ENCODE results near the gene HHIP. TPM values are rescaled to one million over a fixed set of nuclear protein-coding genes. Genes with fewer than 3 reads are reported as not detected.

Gene HHIP, protein sequence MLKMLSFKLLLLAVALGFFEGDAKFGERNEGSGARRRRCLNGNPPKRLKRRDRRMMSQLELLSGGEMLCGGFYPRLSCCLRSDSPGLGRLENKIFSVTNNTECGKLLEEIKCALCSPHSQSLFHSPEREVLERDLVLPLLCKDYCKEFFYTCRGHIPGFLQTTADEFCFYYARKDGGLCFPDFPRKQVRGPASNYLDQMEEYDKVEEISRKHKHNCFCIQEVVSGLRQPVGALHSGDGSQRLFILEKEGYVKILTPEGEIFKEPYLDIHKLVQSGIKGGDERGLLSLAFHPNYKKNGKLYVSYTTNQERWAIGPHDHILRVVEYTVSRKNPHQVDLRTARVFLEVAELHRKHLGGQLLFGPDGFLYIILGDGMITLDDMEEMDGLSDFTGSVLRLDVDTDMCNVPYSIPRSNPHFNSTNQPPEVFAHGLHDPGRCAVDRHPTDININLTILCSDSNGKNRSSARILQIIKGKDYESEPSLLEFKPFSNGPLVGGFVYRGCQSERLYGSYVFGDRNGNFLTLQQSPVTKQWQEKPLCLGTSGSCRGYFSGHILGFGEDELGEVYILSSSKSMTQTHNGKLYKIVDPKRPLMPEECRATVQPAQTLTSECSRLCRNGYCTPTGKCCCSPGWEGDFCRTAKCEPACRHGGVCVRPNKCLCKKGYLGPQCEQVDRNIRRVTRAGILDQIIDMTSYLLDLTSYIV
- total RNA-seq: 20.2 and 20.8 TPM in 2 replicates
- 29.2 and 33.9 TPM in 2 replicates for polyA plus RNA-seq

DNA sequence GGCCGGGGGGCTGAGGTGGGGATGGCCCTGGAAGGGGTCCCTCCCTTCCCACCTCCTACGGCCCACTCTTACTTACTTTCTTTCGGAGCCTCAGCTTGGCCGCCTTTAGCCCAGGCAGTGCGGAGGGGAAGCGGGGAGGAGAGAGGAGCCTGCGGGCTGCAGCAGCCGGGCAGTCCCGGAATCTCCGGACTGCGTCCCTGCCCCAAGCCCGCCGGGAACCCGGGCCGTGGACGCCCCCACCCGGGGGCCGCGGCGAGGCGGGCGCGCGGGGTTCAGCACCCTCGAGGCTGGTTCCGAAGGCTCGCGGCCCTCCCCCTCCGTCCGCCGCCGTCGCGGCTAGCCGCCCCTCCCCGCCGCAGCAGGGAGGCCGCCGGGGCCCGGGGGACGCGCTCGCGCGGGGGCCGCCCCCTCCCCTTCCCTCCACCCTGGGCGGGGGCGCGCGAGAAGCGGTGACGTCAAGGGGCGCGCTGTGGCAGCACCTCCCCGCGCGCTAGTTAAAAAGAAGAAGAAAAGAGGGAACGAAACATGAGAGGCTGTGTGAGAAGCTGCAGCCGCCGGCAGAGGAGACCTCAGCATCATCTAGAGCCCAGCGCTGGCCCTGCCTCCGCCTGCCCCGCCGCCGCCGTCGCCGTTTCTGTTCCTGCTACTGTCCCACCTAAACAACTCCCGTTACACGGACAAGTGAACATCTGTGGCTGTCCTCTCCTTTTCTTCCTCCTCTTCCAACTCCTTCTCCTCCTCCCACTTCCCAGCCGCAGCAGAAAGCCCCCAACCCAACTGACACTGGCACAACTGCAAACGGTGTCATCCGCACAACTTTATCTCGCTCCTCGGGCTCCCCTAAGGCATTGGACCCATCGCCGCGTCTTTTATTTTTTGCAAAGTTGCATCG lies at the start of gene HHIP:
Gene HHIP (plus strand): TSS at position 526 of the 892 bp plus-strand sequence. CDS start 520 bp downstream, outside the sequence.
- Histone ChIP-seq H2AFZ (peak within 1 kb of the TSS; percentile 23), H3K9me3 (ENCODE audit: low read depth) (no peaks in the 10 kb centered on the region), H3K4me3 (peak within 1 kb of the TSS; percentile 71), H3K36me3 (replicated peaks; ENCODE audit: insufficient read depth, low read depth) (no peaks in the 10 kb centered on the region), H3K4me1 (ENCODE audit: insufficient read depth) (peaks cover 4% of the 10 kb centered on the region), H4K20me1 (ENCODE audit: insufficient read depth, poor library complexity, severe bottlenecking) (no peaks in the 10 kb centered on the region), H3K27ac (peak within 1 kb of the TSS; percentile 69), H3K79me2 (peaks cover 39% of the 10 kb centered on the region), H3K27me3 (peaks cover 42% of the 10 kb centered on the region), H3K4me2 (peak within 1 kb of the TSS; percentile 84), H3K9me2 (replicated peaks; ENCODE audit: insufficient read depth) (no peaks in the 10 kb centered on the region)
- TF ChIP-seq EZH2 (IDR thresholded peaks at IDR 0.05; ENCODE audit: borderline replicate concordance): peak; percentile 11
- TF ChIP-seq, protein P1, sequence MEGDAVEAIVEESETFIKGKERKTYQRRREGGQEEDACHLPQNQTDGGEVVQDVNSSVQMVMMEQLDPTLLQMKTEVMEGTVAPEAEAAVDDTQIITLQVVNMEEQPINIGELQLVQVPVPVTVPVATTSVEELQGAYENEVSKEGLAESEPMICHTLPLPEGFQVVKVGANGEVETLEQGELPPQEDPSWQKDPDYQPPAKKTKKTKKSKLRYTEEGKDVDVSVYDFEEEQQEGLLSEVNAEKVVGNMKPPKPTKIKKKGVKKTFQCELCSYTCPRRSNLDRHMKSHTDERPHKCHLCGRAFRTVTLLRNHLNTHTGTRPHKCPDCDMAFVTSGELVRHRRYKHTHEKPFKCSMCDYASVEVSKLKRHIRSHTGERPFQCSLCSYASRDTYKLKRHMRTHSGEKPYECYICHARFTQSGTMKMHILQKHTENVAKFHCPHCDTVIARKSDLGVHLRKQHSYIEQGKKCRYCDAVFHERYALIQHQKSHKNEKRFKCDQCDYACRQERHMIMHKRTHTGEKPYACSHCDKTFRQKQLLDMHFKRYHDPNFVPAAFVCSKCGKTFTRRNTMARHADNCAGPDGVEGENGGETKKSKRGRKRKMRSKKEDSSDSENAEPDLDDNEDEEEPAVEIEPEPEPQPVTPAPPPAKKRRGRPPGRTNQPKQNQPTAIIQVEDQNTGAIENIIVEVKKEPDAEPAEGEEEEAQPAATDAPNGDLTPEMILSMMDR (IDR thresholded peaks at IDR 0.05; ENCODE audit: poor library complexity): no peak
- DNase-seq (ENCODE audit: low spot score): peak; percentile 78
- WGBS (ENCODE audit: low lambda C conversion rate, missing lambda C conversion rate): 1% methylated on average over 28 of the region's 79 CpGs

DNA sequence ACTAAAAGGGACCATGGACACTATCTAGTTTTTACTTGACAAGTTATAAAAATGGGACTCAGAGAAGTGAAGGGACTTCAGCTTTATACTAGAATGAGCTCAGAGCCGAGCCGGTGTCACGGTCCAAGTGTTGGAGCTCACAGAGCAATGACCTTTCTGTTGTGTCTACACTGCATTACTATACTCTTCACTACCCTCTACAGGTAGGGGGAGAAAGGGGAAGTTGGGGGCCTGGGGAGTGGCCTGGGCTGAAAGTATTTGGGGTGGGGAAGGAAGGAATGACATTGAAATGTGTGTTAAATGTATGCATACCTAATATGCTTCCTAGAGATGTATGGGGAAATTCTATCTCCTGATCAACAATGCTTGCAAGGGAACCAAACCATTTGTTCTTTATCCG lies 48.8 kb upstream of the HHIP start:
- Histone ChIP-seq H3K36me3 (replicated peaks; ENCODE audit: insufficient read depth, low read depth) (no peaks in the 10 kb centered on the region), H3K9me2 (replicated peaks; ENCODE audit: insufficient read depth) (no peaks in the 10 kb centered on the region), H2AFZ (no peak overlapping the region), H3K27ac (no peak overlapping the region), H3K4me2 (no peak overlapping the region), H3K4me1 (ENCODE audit: insufficient read depth) (no peaks in the 10 kb centered on the region), H3K9me3 (ENCODE audit: low read depth) (no peaks in the 10 kb centered on the region), H3K4me3 (no peak overlapping the region), H3K79me2 (no peaks in the 10 kb centered on the region), H4K20me1 (ENCODE audit: insufficient read depth, poor library complexity, severe bottlenecking) (no peaks in the 10 kb centered on the region), H3K27me3 (no peaks in the 10 kb centered on the region)
- WGBS (ENCODE audit: low lambda C conversion rate, missing lambda C conversion rate): 98% methylated on average over 4 of the region's 4 CpGs
- DNase-seq (ENCODE audit: low spot score): no peak
- TF ChIP-seq EZH2phosphoT487 (IDR thresholded peaks at IDR 0.05; ENCODE audit: low read depth, severe bottlenecking, unreplicated experiment): no peak
- TF ChIP-seq, protein P1 (IDR thresholded peaks at IDR 0.05; ENCODE audit: poor library complexity): no peak

- Histone ChIP-seq H3K4me2 (no peak overlapping the region), H3K27me3 (no peaks in the 10 kb centered on the region), H2AFZ (no peak overlapping the region), H3K79me2 (no peaks in the 10 kb centered on the region), H3K4me3 (no peak overlapping the region), H3K36me3 (replicated peaks; ENCODE audit: insufficient read depth, low read depth) (no peaks in the 10 kb centered on the region), H3K9me2 (replicated peaks; ENCODE audit: insufficient read depth) (no peaks in the 10 kb centered on the region), H4K20me1 (ENCODE audit: insufficient read depth, poor library complexity, severe bottlenecking) (no peaks in the 10 kb centered on the region), H3K27ac (no peak overlapping the region), H3K4me1 (ENCODE audit: insufficient read depth) (no peaks in the 10 kb centered on the region), H3K9me3 (ENCODE audit: low read depth) (no peaks in the 10 kb centered on the region)
- no peak for DNase-seq (ENCODE audit: low spot score)
- WGBS (ENCODE audit: low lambda C conversion rate, missing lambda C conversion rate): 74% methylated on average over 1 of the region's 1 CpG
- TF ChIP-seq EZH2 (IDR thresholded peaks at IDR 0.05; ENCODE audit: borderline replicate concordance) (no peak), EZH2phosphoT487 (IDR thresholded peaks at IDR 0.05; ENCODE audit: low read depth, severe bottlenecking, unreplicated experiment) (no peak)
- TF ChIP-seq, protein P1 (IDR thresholded peaks at IDR 0.05; ENCODE audit: poor library complexity): no peak
Measured at GRCh38 chr4:144599621-144600020, 46.3 kb upstream of the HHIP start.
